SK-MEL-5 (cell line): ENCODE measurements around the gene FAM236D. TPM values are rescaled to one million over a fixed set of nuclear protein-coding genes. Genes with fewer than 3 reads are reported as not detected.
"Not testable (repeated sequence)": the region's sequence is repeated elsewhere in the genome, so short reads cannot be mapped to it uniquely, and the experiment has no call there.

Source experiments
- DNase-seq: peaks from one replicate; pipeline ENCODE4 v3.0.0-alpha.2; 2016; ENCODE audit warnings: low read depth, low spot score
- in situ Hi-C: cut with HindIII; loops from 2 replicates; pipeline ENCODE4 v1.10.0; 2016; ENCODE audit warnings: low sequenced_read_pairs, high pct_unique_total_duplicates, low pct_unique_long_range_greater_than_20kb
- polyA plus RNA-seq, 2 experiments: library from polyadenylated mRNA; depleted of rRNA; stranded (reverse); fragments of >200 nt; gene quantifications; 2 replicates each; pipeline ENCODE4 v1.2.3, GENCODE V29; 2015
- total RNA-seq: library from RNA; depleted of rRNA; stranded (reverse); fragments of >200 nt; shearing (Covaris generic); gene quantifications from 2 replicates; pipeline ENCODE4 v1.2.3, GENCODE V29; 2014; rRNA removed

The FAM236D gene
- not detected in 2 replicates for total RNA-seq
- not detected in 2 replicates for polyA plus RNA-seq (2015; cell fraction: cytosol; rRNA removed)
- not detected in 2 replicates for polyA plus RNA-seq (2015; cell fraction: nucleus; rRNA removed)

- in situ Hi-C loops, DNase-seq: not testable (repeated sequence)
These were observed at the start of gene FAM236D for GRCh38 chrX:72808110-72808509. Gene FAM236D (minus strand): TSS chrX:72808210. CDS start chrX:72808110, 100 bp downstream.

GRCh38 chrX:72837532-72837931, 29.5 kb upstream of the FAM236D start:
- in situ Hi-C loops, DNase-seq: not testable (repeated sequence)

- DNase-seq, in situ Hi-C loops: not testable (repeated sequence)
These were observed 22.7 kb upstream of the FAM236D start for GRCh38 chrX:72830701-72831100.

- in situ Hi-C loops, DNase-seq: not testable (repeated sequence)
These were observed 17.6 kb downstream of the FAM236D start for GRCh38 chrX:72790390-72790789.

- in situ Hi-C loops, DNase-seq: not testable (repeated sequence)
These were observed 19.9 kb downstream of the FAM236D start for GRCh38 chrX:72788142-72788541.

- in situ Hi-C loops = not testable (repeated sequence)
These were observed 24.0 kb downstream of the FAM236D start for GRCh38 chrX:72783964-72784363.

GRCh38 chrX:72783365-72783936, 24.6 kb downstream of the FAM236D start:
- in situ Hi-C loops, DNase-seq: not testable (repeated sequence)

More at GRCh38 chrX:72783964-72784363, 24.0 kb downstream of the FAM236D start:
- DNase-seq = not testable (repeated sequence)

GRCh38 chrX:72782560-72782959, 25.4 kb downstream of the FAM236D start, which contains the start of gene FAM236B:
Gene FAM236B (minus strand): TSS chrX:72782660. CDS start chrX:72782560, 100 bp downstream.
- in situ Hi-C loops = not testable (repeated sequence)

GRCh38 chrX:72778146-72778545, 29.9 kb downstream of the FAM236D start:
- DNase-seq, in situ Hi-C loops: not testable (repeated sequence)

More at GRCh38 chrX:72782560-72782959, 25.4 kb downstream of the FAM236D start, which contains the start of gene FAM236B:
- not testable (repeated sequence) for DNase-seq

- in situ Hi-C loops, DNase-seq: not testable (repeated sequence)
These were observed 30.6 kb downstream of the FAM236D start for GRCh38 chrX:72777467-72777790.

GRCh38 chrX:72776653-72777466, 31.1 kb downstream of the FAM236D start, which contains the start of gene DMRTC1B:
Gene DMRTC1B (plus strand): TSS chrX:72776890. CDS start chrX:72845136, 68,246 bp downstream.
- DNase-seq, in situ Hi-C loops: not testable (repeated sequence)

- in situ Hi-C loops, DNase-seq: not testable (repeated sequence)
These were observed 47.6 kb downstream of the FAM236D start for GRCh38 chrX:72760454-72760853.

Other genes with a start within 250 kb of the FAM236D start
- gene HDAC8, start 235.4 kb downstream of the FAM236D start, total RNA-seq = 23.0 and 27.1 TPM in 2 replicates
- gene PHKA1, start 93.9 kb downstream of the FAM236D start, total RNA-seq = 4.0 and 4.1 TPM in 2 replicates
- gene DMRTC1B, start 31.3 kb downstream of the FAM236D start, total RNA-seq = not detected in 2 replicates
- gene FAM236B, start 25.6 kb downstream of the FAM236D start, total RNA-seq = not detected in 2 replicates
- gene FAM236C, start 104.4 kb upstream of the FAM236D start, total RNA-seq = not detected in 2 replicates
- not detected in 2 replicates for gene FAM236A, start 130.0 kb upstream of the FAM236D start, total RNA-seq
- not detected in 2 replicates for gene DMRTC1, start 135.6 kb upstream of the FAM236D start, total RNA-seq
- not detected in 2 replicates for gene PABPC1L2B, start 194.7 kb upstream of the FAM236D start, total RNA-seq